Spleen (tissue), 11 donors: ENCODE results near the gene IGF2. TPM values are rescaled to one million over a fixed set of nuclear protein-coding genes. Genes with fewer than 3 reads are reported as not detected.
"Not testable (repeated sequence)": the region's sequence is repeated elsewhere in the genome, so short reads cannot be mapped to it uniquely, and the experiment has no call there.

ENCODE experiments used
- DNase-seq: peaks from one replicate; pipeline ENCODE4 v3.0.0-alpha.2; 2020
- H3K27ac ChIP-seq, 8 donors: fragments of 200-600 bp; sonication (generic) in 7 of 8; 1 replicate in 4 of 8; 2 replicates in 4 of 8; pipeline versions ENCODE4 v1.5.0 to v1.8.0; 2016 to 2021; ENCODE audit warnings: inconsistent platforms in 4 of 8, mild to moderate bottlenecking in 4 of 8, moderate library complexity in 1 of 8
- H3K27me3 ChIP-seq, 7 donors: fragments of 200-600 bp; sonication (generic) in 6 of 7; replicated peaks in 1 of 7; 1 replicate in 4 of 7; 2 replicates in 3 of 7; pipeline versions ENCODE4 v1.5.0 to v1.8.0; 2016 to 2021; ENCODE audit warnings: inconsistent platforms in 3 of 7, mild to moderate bottlenecking in 1 of 7
- H3K36me3 ChIP-seq, 6 donors: fragments of 200-600 bp; sonication (generic) in 5 of 6; 1 replicate in 4 of 6; 2 replicates in 2 of 6; pipeline versions ENCODE4 v1.5.0 to v1.8.0; 2016 to 2021; ENCODE audit warnings: inconsistent platforms in 2 of 6
- H3K4me1 ChIP-seq, 6 donors: fragments of 200-600 bp; sonication (generic) in 5 of 6; 1 replicate in 3 of 6; 2 replicates in 3 of 6; pipeline versions ENCODE4 v1.5.0 to v1.8.0; 2016 to 2021; ENCODE audit warnings: inconsistent platforms in 3 of 6
- H3K4me3 ChIP-seq, 8 donors: fragments of 200-600 bp; sonication (generic) in 7 of 8; 1 replicate in 4 of 8; 2 replicates in 4 of 8; pipeline versions ENCODE4 v1.5.0 to v1.8.0; 2016 to 2021; ENCODE audit warnings: inconsistent platforms in 4 of 8, mild to moderate bottlenecking in 4 of 8, moderate library complexity in 2 of 8
- H3K9me3 ChIP-seq, 8 donors: fragments of 200-600 bp; sonication (generic) in 7 of 8; 1 replicate in 4 of 8; 2 replicates in 4 of 8; pipeline versions ENCODE4 v1.5.0 to v1.8.0; 2016 to 2021; ENCODE audit warnings: inconsistent platforms in 4 of 8
- CTCF ChIP-seq, 11 experiments: fragments of 200-600 bp in 7 of 11; fragments of 450-650 bp in 4 of 11; sonication (generic) in 4 of 11; IDR thresholded peaks in 8 of 11; conservative IDR thresholded peaks in 3 of 11; 1 replicate in 7 of 11; 2 replicates in 4 of 11; pipeline versions ENCODE4 v1.4.0 to v1.8.0; 2016 to 2021; ENCODE audit warnings: antibody characterized with exemption in 11 of 11, inconsistent platforms in 4 of 11, mild to moderate bottlenecking in 1 of 11
- POLR2A ChIP-seq, 3 donors: fragments of 450-650 bp; IDR thresholded peaks; one replicate each; pipeline ENCODE4 v1.5.1; 2017; ENCODE audit warnings: antibody characterized with exemption in 3 of 3, mild to moderate bottlenecking in 1 of 3
- POLR2AphosphoS5 ChIP-seq, 3 donors: sonication (generic); formaldehyde crosslinking; IDR thresholded peaks; one replicate each; pipeline ENCODE4 v1.5.1; 2017; ENCODE audit warnings: antibody characterized with exemption in 3 of 3
- WGBS, 5 donors: extraction: QIAGEN DNeasy Blood & Tissue Kit in 3 of 5; methylation state at CpG; one replicate each; pipeline versions ENCODE4 v1.1.5 to v1.1.7; 2013 to 2018; 5-methylcytosine and 5-hydroxymethylcytosine counted together
- intact Hi-C: fragments of 100-400 bp; cut with DNase I; formaldehyde crosslinking; loops from one replicate; pipeline ENCODE4 v1.15.0; 2023; ENCODE audit warnings: low total_unique reads
- polyA plus RNA-seq, 3 donors: library from polyadenylated mRNA; stranded (reverse); fragments of 200-250 nt; gene quantifications; one replicate each; pipeline ENCODE4 v1.2.1, GENCODE V29; 2013
- total RNA-seq, 7 donors: library from RNA; depleted of rRNA in 3 of 7; stranded (reverse); fragments of >200 nt in 3 of 7; fragmentation: NEBNext Ultra II Directional in 4 of 7; extraction: Animal tissue kit (Norgen Biotek cat#: 25700) in 4 of 7; gene quantifications; one replicate each; pipeline versions ENCODE4 v1.1.0 to v1.2.1, GENCODE V29; 2016 to 2021
- donor health status: healthy with polysubstance abuse.
- donor health status: DM: no; HTN: no; CAD: no; lungs with moderate emphysema.
- donor health status: DM: no; HTN: no; CAD: no.
- donor health status: Bipolar disorder and iron deficiency.
- donor health status: healthy.
- donor health status: DM: no; HTN: no; CAD: no.
- donor health status: DM: yes; HTN: yes; CAD: no.

The IGF2 gene
- total and polyA plus RNA-seq, 10 donors, result 0.74 to 66.6 (median 13.7) TPM

- H3K4me1 ChIP-seq, result no peaks in the 10 kb centered on the region
- 52 to 70% (median 61%) methylated on average over 12 to 16 of the region's 16 CpGs for WGBS, 5 donors
- DNase-seq, result no peak
- TF ChIP-seq POLR2AphosphoS5 (IDR thresholded peaks at IDR 0.05), result no peak
- no peak for TF ChIP-seq CTCF (IDR thresholded peaks at IDR 0.05 in 8 of 11, conservative IDR thresholded peaks at IDR 0.05 in 3 of 11)
- no peak for TF ChIP-seq POLR2A (IDR thresholded peaks at IDR 0.05)
- H3K9me3 ChIP-seq, result no peaks in the 10 kb centered on the region
- no peaks in the 10 kb centered on the region for H3K36me3 ChIP-seq
- intact Hi-C loops, result no loop called here
- H3K27ac ChIP-seq, result no peak overlapping the region
- H3K4me3 ChIP-seq, result no peak overlapping the region
- peaks cover 0 to 39% (median 0%) of the 10 kb centered on the region in 7 donors for H3K27me3 ChIP-seq
Observed at GRCh38 chr11:2178906-2179494, 39.8 kb upstream of the IGF2 start.

GRCh38 chr11:2178055-2178773 lies 39.0 kb upstream of the IGF2 start:
- peaks cover 0 to 43% (median 0%) of the 10 kb centered on the region in 7 donors for H3K27me3 ChIP-seq
- H3K4me3 ChIP-seq, intact Hi-C loops, H3K9me3 ChIP-seq, H3K4me1 ChIP-seq, H3K27ac ChIP-seq, H3K36me3 ChIP-seq, DNase-seq: not testable (repeated sequence)
- 75 to 84% (median 81%) methylated on average over 8 to 15 of the region's 16 CpGs for WGBS, 5 donors

- no peaks in the 10 kb centered on the region for H3K9me3 ChIP-seq
- intact Hi-C loops, result no loop called here
- no peak overlapping the region for H3K4me3 ChIP-seq
- no peak overlapping the region for H3K27ac ChIP-seq
- H3K27me3 ChIP-seq, result peaks cover 0 to 38% (median 0%) of the 10 kb centered on the region in 7 donors
- 73 to 82% (median 78%) methylated on average over 18 of the region's 18 CpGs for WGBS, 5 donors
- no peak for TF ChIP-seq CTCF (IDR thresholded peaks at IDR 0.05 in 8 of 11, conservative IDR thresholded peaks at IDR 0.05 in 3 of 11)
- TF ChIP-seq POLR2A (IDR thresholded peaks at IDR 0.05), result no peak
- no peak for TF ChIP-seq POLR2AphosphoS5 (IDR thresholded peaks at IDR 0.05)
- no peaks in the 10 kb centered on the region for H3K4me1 ChIP-seq
- no peaks in the 10 kb centered on the region for H3K36me3 ChIP-seq
- DNase-seq, result no peak
Observed at GRCh38 chr11:2177076-2177475, 37.9 kb upstream of the IGF2 start.

- intact Hi-C loops, result no loop called here
- Histone ChIP-seq H3K36me3 (no peaks in the 10 kb centered on the region), H3K9me3 (no peaks in the 10 kb centered on the region), H3K27ac (no peak overlapping the region), H3K27me3 (peaks cover 0 to 38% (median 0%) of the 10 kb centered on the region in 7 donors), H3K4me1 (no peaks in the 10 kb centered on the region), H3K4me3 (no peak overlapping the region)
- TF ChIP-seq POLR2A (IDR thresholded peaks at IDR 0.05), result no peak
- no peak for TF ChIP-seq POLR2AphosphoS5 (IDR thresholded peaks at IDR 0.05)
- TF ChIP-seq CTCF (IDR thresholded peaks at IDR 0.05 in 8 of 11, conservative IDR thresholded peaks at IDR 0.05 in 3 of 11), result no peak
- no peak for DNase-seq
- WGBS, 5 donors, result 91 to 95% (median 94%) methylated on average over 14 of the region's 14 CpGs
Observed at GRCh38 chr11:2176389-2176900, 37.3 kb upstream of the IGF2 start.
